ENCODE data around the gene KRT3.

DNA sequence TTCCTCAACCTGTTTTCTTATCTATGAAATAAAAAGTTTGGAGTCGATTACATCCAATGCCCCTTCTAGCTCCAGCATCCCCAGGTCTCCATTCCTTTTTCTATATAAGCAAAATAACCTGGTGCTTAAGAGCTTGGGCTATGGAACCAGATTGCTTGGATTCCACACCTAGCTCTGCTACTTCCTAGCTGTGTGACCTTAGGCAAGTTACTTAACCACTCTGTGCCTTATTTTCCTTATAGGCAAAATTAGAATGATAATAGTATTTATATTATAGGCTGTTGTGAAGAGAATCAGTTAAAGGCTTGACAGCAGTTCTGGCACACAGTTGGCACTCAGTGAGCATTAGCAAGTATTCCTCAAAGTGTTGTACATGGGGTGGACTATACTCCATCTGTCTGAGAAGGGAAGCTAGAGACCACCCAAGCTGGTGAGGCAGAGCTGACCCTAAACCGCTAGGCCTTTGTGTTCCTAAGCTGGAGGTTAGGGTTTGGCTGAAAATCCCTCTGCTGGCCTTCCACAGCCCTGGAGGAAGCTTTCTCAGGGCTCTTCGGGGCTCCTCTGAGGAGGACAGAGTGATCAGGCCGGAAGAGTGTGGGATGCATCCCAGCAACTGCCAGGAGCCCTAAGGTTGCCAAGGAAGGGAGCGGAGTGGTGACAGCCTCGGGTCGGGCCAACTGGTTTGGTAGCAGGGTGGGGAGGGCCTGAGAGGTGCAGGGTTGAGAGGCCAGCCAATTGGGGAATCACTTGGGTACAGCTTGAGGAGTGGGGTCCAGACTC is 24.0 kb upstream of the KRT3 start:
- TF ChIP-seq, protein P1, sequence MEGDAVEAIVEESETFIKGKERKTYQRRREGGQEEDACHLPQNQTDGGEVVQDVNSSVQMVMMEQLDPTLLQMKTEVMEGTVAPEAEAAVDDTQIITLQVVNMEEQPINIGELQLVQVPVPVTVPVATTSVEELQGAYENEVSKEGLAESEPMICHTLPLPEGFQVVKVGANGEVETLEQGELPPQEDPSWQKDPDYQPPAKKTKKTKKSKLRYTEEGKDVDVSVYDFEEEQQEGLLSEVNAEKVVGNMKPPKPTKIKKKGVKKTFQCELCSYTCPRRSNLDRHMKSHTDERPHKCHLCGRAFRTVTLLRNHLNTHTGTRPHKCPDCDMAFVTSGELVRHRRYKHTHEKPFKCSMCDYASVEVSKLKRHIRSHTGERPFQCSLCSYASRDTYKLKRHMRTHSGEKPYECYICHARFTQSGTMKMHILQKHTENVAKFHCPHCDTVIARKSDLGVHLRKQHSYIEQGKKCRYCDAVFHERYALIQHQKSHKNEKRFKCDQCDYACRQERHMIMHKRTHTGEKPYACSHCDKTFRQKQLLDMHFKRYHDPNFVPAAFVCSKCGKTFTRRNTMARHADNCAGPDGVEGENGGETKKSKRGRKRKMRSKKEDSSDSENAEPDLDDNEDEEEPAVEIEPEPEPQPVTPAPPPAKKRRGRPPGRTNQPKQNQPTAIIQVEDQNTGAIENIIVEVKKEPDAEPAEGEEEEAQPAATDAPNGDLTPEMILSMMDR (IDR thresholded peaks at IDR 0.05) = no peak
- no peak for TF ChIP-seq POLR2A (IDR thresholded peaks at IDR 0.05)
